ENCODE measurements around the gene PHACTR4.

GRCh38 chr1:28374297-28374696 lies 4.8 kb downstream of the PHACTR4 start:
- TF ChIP-seq TBL1XR1 (IDR thresholded peaks at IDR 0.05; ENCODE audit: low read depth, low read length) (no peak), NFYB (IDR thresholded peaks at IDR 0.05; ENCODE audit: insufficient read depth, low read depth, low read length) (no peak), USF2 (IDR thresholded peaks at IDR 0.05; ENCODE audit: borderline replicate concordance, low read depth, low read length) (no peak), CEBPB (IDR thresholded peaks at IDR 0.05; ENCODE audit: borderline replicate concordance in 1 of 2, low read depth in 2 of 2, low read length in 2 of 2) (no peak), EZH2 (IDR thresholded peaks at IDR 0.05; ENCODE audit: borderline replicate concordance, control insufficient read depth, low read depth, low read length) (no peak), CTCF (IDR thresholded peaks at IDR 0.05 in 2 of 3, conservative IDR thresholded peaks at IDR 0.05 in 1 of 3; ENCODE audit: control insufficient read depth in 2 of 3, extremely low read depth in 1 of 3, insufficient read depth in 1 of 3, low read depth in 3 of 3, low read length in 3 of 3) (no peak), REST (IDR thresholded peaks at IDR 0.05; ENCODE audit: low read depth, low read length) (no peak)
